Stimulated activated CD8-positive, alpha-beta memory T cell treated with anti-CD3 and anti-CD28 coated beads, Interleukin-7, amount 100 ng/mL, for 4 hours (primary cell): ENCODE measurements around the gene PKNOX1.
"Not testable (repeated sequence)": the region's sequence is repeated elsewhere in the genome, so short reads cannot be mapped to it uniquely, and the experiment has no call there.

ENCODE experiments used
- DNase-seq, 2 donors: peaks; one replicate each; pipeline ENCODE4 v3.0.0-alpha.2; 2020; ENCODE audit warnings: low read depth in 2 of 2

The PKNOX1 gene

GRCh38 chr21:43020771-43021170 lies 46.4 kb downstream of the PKNOX1 start:
- DNase-seq = no peak

GRCh38 chr21:43021191-43021590 lies 46.8 kb downstream of the PKNOX1 start:
- DNase-seq = no peak

GRCh38 chr21:43021756-43022600 lies 47.6 kb downstream of the PKNOX1 start:
- no peak for DNase-seq

GRCh38 chr21:43023175-43023574 lies 48.8 kb downstream of the PKNOX1 start:
- DNase-seq = no peak

GRCh38 chr21:43024439-43025136 lies 50.2 kb downstream of the PKNOX1 start:
- no peak for DNase-seq

- no peak for DNase-seq
Observed at GRCh38 chr21:43025636-43026180, 51.3 kb downstream of the PKNOX1 start.

- DNase-seq = no peak
Observed at GRCh38 chr21:43027846-43028731, 53.7 kb downstream of the PKNOX1 start.

- DNase-seq = no peak
Observed at GRCh38 chr21:43029785-43030184, 55.4 kb downstream of the PKNOX1 start.

- no peak for DNase-seq
Observed at GRCh38 chr21:43031121-43031619, 56.8 kb downstream of the PKNOX1 start.

- DNase-seq = no peak
Observed at GRCh38 chr21:43034101-43034500, 59.7 kb downstream of the PKNOX1 start.

- DNase-seq = no peak
Observed at GRCh38 chr21:43034826-43035225, 60.5 kb downstream of the PKNOX1 start.

GRCh38 chr21:43036889-43037288 lies 62.5 kb downstream of the PKNOX1 start:
- DNase-seq = not testable (repeated sequence)

- DNase-seq = not testable (repeated sequence)
Observed at GRCh38 chr21:43037918-43038658, 63.7 kb downstream of the PKNOX1 start.

GRCh38 chr21:43038659-43039044 lies 64.3 kb downstream of the PKNOX1 start:
- not testable (repeated sequence) for DNase-seq

GRCh38 chr21:43042169-43042568 lies 67.8 kb downstream of the PKNOX1 start:
- not testable (repeated sequence) for DNase-seq

- not testable (repeated sequence) for DNase-seq
Observed at GRCh38 chr21:43043291-43043690, 68.9 kb downstream of the PKNOX1 start.

- DNase-seq = not testable (repeated sequence)
Observed at GRCh38 chr21:43044547-43044946, 70.2 kb downstream of the PKNOX1 start.

GRCh38 chr21:43045165-43045875 lies 71.0 kb downstream of the PKNOX1 start:
- not testable (repeated sequence) for DNase-seq

- not testable (repeated sequence) for DNase-seq
Observed at GRCh38 chr21:43045876-43046821, 71.8 kb downstream of the PKNOX1 start.
